Mucosa of rectum (tissue), 2 donors: ENCODE data around the gene TREML1.

ENCODE experiments used
- H3K27ac ChIP-seq, 2 donors: one replicate each; pipeline ENCODE4 v1.7.0; 2013; ENCODE audit warnings: inconsistent platforms in 2 of 2, low read depth in 2 of 2, low read length in 2 of 2
- H3K27me3 ChIP-seq, 2 donors: one replicate each; pipeline ENCODE4 v1.7.0; 2013; ENCODE audit warnings: low read length in 2 of 2; ENCODE audit not compliant: control insufficient read depth in 2 of 2, insufficient read depth in 2 of 2
- H3K36me3 ChIP-seq, 2 donors: one replicate each; pipeline ENCODE4 v1.7.0; 2013; ENCODE audit warnings: low read length in 2 of 2; ENCODE audit not compliant: control insufficient read depth in 2 of 2, insufficient read depth in 2 of 2
- H3K4me1 ChIP-seq, 2 donors: one replicate each; pipeline ENCODE4 v1.7.0; 2013; ENCODE audit warnings: low read length in 2 of 2, mild to moderate bottlenecking in 1 of 2; ENCODE audit not compliant: control insufficient read depth in 2 of 2, insufficient read depth in 2 of 2
- H3K4me3 ChIP-seq, 2 donors: one replicate each; pipeline ENCODE4 v1.7.0; 2013; ENCODE audit warnings: low read length in 2 of 2
- H3K9ac ChIP-seq, 2 donors: one replicate each; pipeline ENCODE4 v1.7.0; 2013; ENCODE audit warnings: low read length in 2 of 2, low read depth in 1 of 2, mild to moderate bottlenecking in 1 of 2
- H3K9me3 ChIP-seq, 2 donors: one replicate each; pipeline ENCODE4 v1.7.0; 2013; ENCODE audit warnings: low read length in 2 of 2; ENCODE audit not compliant: control insufficient read depth in 2 of 2
- donor health status: healthy.
- donor health status: Normal muscosa, but diverticular disease.

The TREML1 gene

DNA sequence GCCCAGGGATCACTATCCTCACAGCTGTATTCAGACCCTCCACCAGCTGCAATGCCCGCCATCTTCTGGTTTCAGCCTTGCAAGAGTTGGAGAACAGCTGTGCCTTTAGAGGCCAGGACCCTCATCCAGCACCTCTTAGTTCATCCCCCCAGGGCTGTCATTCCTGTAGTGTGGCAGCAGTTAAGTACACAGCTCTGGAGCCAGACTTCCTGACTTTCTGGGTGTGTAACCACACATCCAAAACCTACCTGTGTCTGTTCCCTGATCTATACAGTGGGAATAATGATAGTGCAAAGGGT lies 9.2 kb upstream of the TREML1 start:
- Histone ChIP-seq H3K4me1 (no peaks in the 10 kb centered on the region), H3K9me3 (no peaks in the 10 kb centered on the region), H3K36me3 (no peaks in the 10 kb centered on the region)

DNA sequence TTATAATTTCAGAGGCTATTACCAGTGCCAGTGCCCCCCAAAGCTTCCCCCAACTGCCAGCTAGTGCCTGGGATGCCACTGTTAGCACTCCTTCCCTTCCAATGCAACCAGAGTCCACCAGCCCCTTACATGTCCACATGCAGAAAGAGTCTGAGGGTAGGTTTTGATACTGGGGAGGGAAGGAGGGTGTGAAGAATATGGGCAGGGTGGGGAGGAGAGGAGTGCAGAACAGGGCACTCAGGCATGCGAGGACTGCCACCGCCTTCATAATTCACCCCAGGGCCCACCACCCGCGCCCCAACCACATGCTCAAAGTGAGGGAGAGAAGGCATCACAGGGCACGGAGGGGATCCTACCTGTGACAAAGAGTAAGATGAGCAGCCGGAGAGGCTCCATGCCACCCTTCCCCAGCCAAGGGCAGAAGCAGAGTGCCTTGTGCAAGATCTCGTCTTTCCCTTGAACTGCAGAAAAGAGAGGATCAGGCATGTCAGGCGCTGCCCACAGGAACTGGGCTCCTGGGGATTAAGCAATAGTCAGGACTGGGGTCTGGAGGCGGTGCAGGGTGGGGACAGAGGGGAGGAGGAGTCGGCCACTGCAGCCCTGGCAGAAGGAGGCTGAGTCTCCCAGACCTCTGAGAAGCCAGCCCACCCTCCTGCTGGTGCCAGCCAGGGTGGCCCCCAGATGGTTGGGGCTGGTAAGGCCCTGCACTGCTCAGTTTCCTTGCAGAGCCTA lies 8.7 kb upstream of the TREML1 start, which contains the start of gene TREM2:
Gene TREM2, minus strand, starts transcription at position 430 of the 732 bp plus-strand sequence. Its CDS starts 34 bp downstream, at position 396.
- H3K4me3 ChIP-seq = no peak within 1 kb of the TSS
- no peak within 1 kb of the TSS for H3K9ac ChIP-seq
- no peaks in the 10 kb centered on the region for H3K9me3 ChIP-seq
- peaks cover 0 to 5% of the 10 kb centered on the region in 2 donors for H3K27me3 ChIP-seq
- H3K36me3 ChIP-seq = no peaks in the 10 kb centered on the region
- no peaks in the 10 kb centered on the region for H3K4me1 ChIP-seq
- H3K27ac ChIP-seq = no peak within 1 kb of the TSS

More for the DNA sequence above, 9.2 kb upstream of the TREML1 start:
- H3K27ac ChIP-seq = no peak overlapping the region
- H3K27me3 ChIP-seq = peaks cover 0 to 5% of the 10 kb centered on the region in 2 donors
- no peak overlapping the region for H3K4me3 ChIP-seq
- no peak overlapping the region for H3K9ac ChIP-seq

DNA sequence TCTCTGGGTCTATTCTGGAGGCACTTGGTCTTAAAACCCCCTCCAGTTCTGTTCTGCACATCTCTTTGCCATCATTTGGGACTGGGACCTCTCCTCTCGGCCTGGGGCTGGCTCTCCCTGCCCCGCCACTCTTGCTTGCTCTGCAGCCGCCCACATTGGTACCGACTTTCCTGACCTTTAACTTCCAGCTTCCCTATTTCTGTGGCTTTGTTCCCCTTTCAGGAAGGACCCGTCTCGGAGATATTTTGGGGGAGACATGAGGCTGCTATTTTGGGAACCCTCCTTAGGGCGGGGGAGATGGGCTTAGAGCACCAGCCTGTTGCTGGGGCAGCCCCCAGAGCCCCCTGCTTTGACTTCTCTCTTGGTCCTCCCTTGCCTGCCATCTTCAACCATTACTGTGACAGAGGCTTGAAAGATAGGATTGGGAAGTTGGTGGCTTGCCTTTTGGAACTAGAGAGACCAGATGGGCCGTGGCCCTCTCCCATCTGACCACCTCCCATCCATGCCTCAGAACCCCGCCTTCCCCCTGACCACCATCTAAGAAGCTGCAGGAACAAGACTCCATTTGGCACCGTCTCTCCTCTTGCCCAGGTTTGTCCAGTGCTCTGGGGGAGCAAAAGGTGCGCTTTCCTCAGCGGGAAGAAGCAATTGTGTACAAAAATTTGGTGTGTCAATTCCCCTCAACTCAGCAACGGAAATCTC lies 7.9 kb upstream of the TREML1 start:
- H3K27me3 ChIP-seq = peaks cover 0 to 5% of the 10 kb centered on the region in 2 donors
- H3K9me3 ChIP-seq = no peaks in the 10 kb centered on the region
- H3K27ac ChIP-seq = no peak overlapping the region
- H3K4me3 ChIP-seq = no peak overlapping the region
- no peaks in the 10 kb centered on the region for H3K4me1 ChIP-seq
- H3K36me3 ChIP-seq = no peaks in the 10 kb centered on the region
- no peak overlapping the region for H3K9ac ChIP-seq

DNA sequence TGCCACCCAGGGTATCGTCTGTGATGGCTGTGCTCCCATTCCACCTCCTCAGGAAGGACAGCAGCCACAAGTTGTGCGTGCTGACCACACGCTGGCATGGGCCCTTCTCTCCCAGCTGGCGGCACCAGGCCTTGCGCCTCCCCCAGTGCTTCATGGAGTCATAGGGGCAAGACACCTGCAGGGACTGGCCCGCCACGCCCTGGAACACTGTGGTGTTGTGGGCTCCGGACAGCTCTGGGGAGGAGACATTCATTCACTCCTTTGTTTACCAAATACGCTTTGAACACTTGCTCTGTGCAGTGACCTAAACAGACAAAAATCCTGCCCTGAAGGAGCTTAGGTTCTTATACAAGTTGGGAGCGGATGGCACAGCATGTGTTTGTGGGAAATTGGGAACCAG lies 7.2 kb upstream of the TREML1 start:
- Histone ChIP-seq H3K4me1 (no peaks in the 10 kb centered on the region), H3K27ac (no peak overlapping the region), H3K36me3 (no peaks in the 10 kb centered on the region), H3K9ac (no peak overlapping the region), H3K4me3 (no peak overlapping the region), H3K27me3 (peaks cover 0 to 5% of the 10 kb centered on the region in 2 donors), H3K9me3 (no peaks in the 10 kb centered on the region)

DNA sequence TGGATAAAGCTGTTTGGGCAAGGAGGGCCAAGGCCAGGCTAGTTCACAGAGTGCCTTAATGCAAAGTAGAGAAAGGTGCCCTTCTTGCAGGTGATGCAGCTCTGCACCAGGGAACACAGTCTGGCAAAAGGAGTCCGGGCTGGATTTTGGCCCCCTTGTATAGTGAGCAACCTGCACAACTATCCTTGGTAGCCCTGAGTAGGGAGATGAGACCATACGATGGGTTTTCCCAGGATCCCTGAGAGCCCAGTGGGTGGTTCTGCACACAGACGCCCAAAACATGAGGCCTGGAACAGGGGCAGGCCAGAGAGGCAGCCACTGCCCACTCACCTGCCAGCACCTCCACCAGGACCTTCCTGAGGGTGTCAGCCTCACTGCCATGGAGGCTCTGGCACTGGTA lies 6.8 kb upstream of the TREML1 start:
- no peak overlapping the region for H3K9ac ChIP-seq
- H3K27ac ChIP-seq = no peak overlapping the region
- peaks cover 0 to 5% of the 10 kb centered on the region in 2 donors for H3K27me3 ChIP-seq
- no peaks in the 10 kb centered on the region for H3K36me3 ChIP-seq
- no peaks in the 10 kb centered on the region for H3K4me1 ChIP-seq
- H3K4me3 ChIP-seq = no peak overlapping the region
- no peaks in the 10 kb centered on the region for H3K9me3 ChIP-seq

DNA sequence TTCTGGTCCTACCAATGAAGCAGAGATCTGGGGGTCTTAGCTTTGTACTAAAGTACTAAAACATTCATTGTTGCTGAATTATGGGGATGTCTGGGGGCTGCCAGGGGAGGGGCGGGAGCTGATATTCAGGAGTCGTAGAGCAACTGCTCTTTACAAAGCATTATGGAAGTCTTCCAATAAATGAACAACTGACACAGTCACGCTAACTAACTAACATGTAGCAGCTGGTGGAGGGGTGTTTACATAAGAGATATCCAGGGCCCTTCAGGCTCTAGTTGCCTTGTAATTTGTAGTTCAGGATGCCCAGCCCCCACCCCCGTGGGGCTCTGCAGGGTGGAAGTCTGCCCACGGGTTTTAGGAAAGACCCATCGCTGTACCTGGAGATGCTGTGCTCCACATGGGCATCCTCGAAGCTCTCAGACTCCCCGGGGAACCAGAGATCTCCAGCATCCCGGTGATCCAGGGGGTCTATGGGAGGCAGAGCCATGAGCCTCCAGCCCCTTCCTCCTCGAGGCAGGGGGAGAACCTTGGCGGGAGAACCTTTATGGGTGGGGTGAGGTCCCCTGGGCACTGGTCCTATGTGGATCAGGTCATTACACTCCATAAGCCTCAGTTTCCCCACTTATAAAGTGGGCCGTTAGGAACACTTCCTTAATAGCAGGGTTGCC lies 5.4 kb upstream of the TREML1 start:
- Histone ChIP-seq H3K4me1 (no peaks in the 10 kb centered on the region), H3K4me3 (no peak overlapping the region), H3K36me3 (no peaks in the 10 kb centered on the region), H3K9ac (no peak overlapping the region), H3K27me3 (peaks cover 0 to 5% of the 10 kb centered on the region in 2 donors), H3K9me3 (no peaks in the 10 kb centered on the region), H3K27ac (no peak overlapping the region)

- Histone ChIP-seq H3K4me3 (no peak overlapping the region), H3K27me3 (peaks cover 0 to 3% of the 10 kb centered on the region in 2 donors), H3K4me1 (no peaks in the 10 kb centered on the region), H3K9ac (no peak overlapping the region), H3K9me3 (no peaks in the 10 kb centered on the region), H3K36me3 (no peaks in the 10 kb centered on the region), H3K27ac (no peak overlapping the region)
These were observed 3.2 kb upstream of the TREML1 start for GRCh38 chr6:41157323-41157722.

- Histone ChIP-seq H3K9ac (no peak overlapping the region), H3K27ac (no peak overlapping the region), H3K36me3 (no peaks in the 10 kb centered on the region), H3K4me1 (no peaks in the 10 kb centered on the region), H3K9me3 (no peaks in the 10 kb centered on the region), H3K4me3 (no peak overlapping the region), H3K27me3 (peaks cover 0 to 3% of the 10 kb centered on the region in 2 donors)
These were observed 2.6 kb upstream of the TREML1 start for GRCh38 chr6:41156771-41157170.

- Histone ChIP-seq H3K9me3 (no peaks in the 10 kb centered on the region), H3K27ac (no peak overlapping the region), H3K9ac (no peak overlapping the region), H3K4me3 (no peak overlapping the region), H3K4me1 (no peaks in the 10 kb centered on the region), H3K36me3 (no peaks in the 10 kb centered on the region), H3K27me3 (peaks cover 0 to under 1% of the 10 kb centered on the region in 2 donors)
These were observed 1.9 kb upstream of the TREML1 start for GRCh38 chr6:41156001-41156400.

DNA sequence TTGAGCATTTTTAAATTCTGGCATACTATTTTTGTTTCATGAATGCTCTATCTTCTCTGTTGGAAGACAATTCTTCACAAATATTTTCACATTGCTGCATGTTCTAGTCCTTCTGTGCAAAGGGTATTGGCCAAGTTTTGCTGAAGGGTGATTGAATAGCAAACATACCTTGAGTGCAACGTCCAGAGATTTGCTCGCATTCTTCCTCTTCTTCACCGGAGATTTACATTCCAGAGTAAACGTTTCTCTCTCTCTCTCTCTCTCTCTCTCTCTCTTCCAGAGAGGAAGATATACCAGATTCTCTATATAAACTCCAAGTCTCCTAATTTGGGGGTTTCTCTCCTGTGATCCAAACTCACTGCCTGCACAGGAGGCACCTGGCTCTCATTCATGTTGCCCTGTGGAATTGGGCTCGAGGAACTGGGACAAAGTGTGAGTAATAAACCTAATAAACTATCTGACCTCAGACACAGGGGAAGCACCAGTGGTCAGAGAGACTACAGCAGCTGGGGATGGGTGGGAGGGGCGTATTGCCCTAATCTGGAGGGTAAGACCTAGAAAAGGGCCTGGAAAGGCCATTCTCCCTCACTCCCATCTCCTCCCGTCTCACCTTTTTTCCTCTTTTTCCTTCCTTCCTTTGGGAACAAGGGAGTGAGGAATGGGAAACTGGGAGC lies 1.1 kb upstream of the TREML1 start:
- H3K9ac ChIP-seq = no peak overlapping the region
- no peaks in the 10 kb centered on the region for H3K4me1 ChIP-seq
- no peaks in the 10 kb centered on the region for H3K36me3 ChIP-seq
- no peaks in the 10 kb centered on the region for H3K27me3 ChIP-seq
- no peak overlapping the region for H3K4me3 ChIP-seq
- H3K9me3 ChIP-seq = no peaks in the 10 kb centered on the region
- H3K27ac ChIP-seq = no peak overlapping the region
